Measurements from ENCODE around the gene DPH6. TPM values are rescaled to one million over a fixed set of nuclear protein-coding genes. Genes with fewer than 3 reads are reported as not detected.

Gene DPH6
- total and polyA plus RNA-seq, 4 donors, result 3.4 to 14.3 (median 10.4) TPM

GRCh38 chr15:35349916-35350315 is 196.0 kb downstream of the DPH6 start:
- Histone ChIP-seq H3K4me1 (ENCODE audit: control insufficient read depth in 4 of 4, insufficient read depth in 4 of 4, low read length in 3 of 4) (no peaks in the 10 kb centered on the region), H3K36me3 (ENCODE audit: control insufficient read depth in 4 of 4, insufficient read depth in 3 of 4, low read depth in 1 of 4, low read length in 3 of 4) (no peaks in the 10 kb centered on the region), H3K27me3 (ENCODE audit: control insufficient read depth in 4 of 4, insufficient read depth in 4 of 4, low read length in 3 of 4) (no peaks in the 10 kb centered on the region), H3K9ac (ENCODE audit: low read depth in 1 of 2, low read length in 2 of 2) (no peak overlapping the region), H3K27ac (ENCODE audit: low read depth in 1 of 2, low read length in 2 of 2) (no peak overlapping the region), H3K9me3 (ENCODE audit: control insufficient read depth in 4 of 4, low read length in 3 of 4) (no peaks in the 10 kb centered on the region), H3K4me3 (ENCODE audit: low read depth in 1 of 3, low read length in 3 of 3) (no peak overlapping the region)
- TF ChIP-seq CTCF (IDR thresholded peaks at IDR 0.05; ENCODE audit: low read depth, low read length, missing input control), result no peak
- TF ChIP-seq FOXA2 (IDR thresholded peaks at IDR 0.05), result no peak
- no peak for TF ChIP-seq JUND (IDR thresholded peaks at IDR 0.05)
- no peak for TF ChIP-seq NR2F2 (IDR thresholded peaks at IDR 0.05)
- DNase-seq (ENCODE audit: low spot score), result no peak
- 93% methylated on average over 3 of the region's 3 CpGs for WGBS

GRCh38 chr15:35330916-35331315 is 215.0 kb downstream of the DPH6 start:
- Histone ChIP-seq H3K4me1 (ENCODE audit: control insufficient read depth in 4 of 4, insufficient read depth in 4 of 4, low read length in 3 of 4) (no peaks in the 10 kb centered on the region), H3K27ac (ENCODE audit: low read depth in 1 of 2, low read length in 2 of 2) (no peak overlapping the region), H3K9ac (ENCODE audit: low read depth in 1 of 2, low read length in 2 of 2) (no peak overlapping the region), H3K4me3 (ENCODE audit: low read depth in 1 of 3, low read length in 3 of 3) (no peak overlapping the region), H3K27me3 (ENCODE audit: control insufficient read depth in 4 of 4, insufficient read depth in 4 of 4, low read length in 3 of 4) (no peaks in the 10 kb centered on the region), H3K36me3 (ENCODE audit: control insufficient read depth in 4 of 4, insufficient read depth in 3 of 4, low read depth in 1 of 4, low read length in 3 of 4) (no peaks in the 10 kb centered on the region), H3K9me3 (ENCODE audit: control insufficient read depth in 4 of 4, low read length in 3 of 4) (no peaks in the 10 kb centered on the region)
- no peak for DNase-seq (ENCODE audit: low spot score)
- TF ChIP-seq SP1 (IDR thresholded peaks at IDR 0.05), result no peak
- no peak for TF ChIP-seq MAX (IDR thresholded peaks at IDR 0.05)
- no peak for TF ChIP-seq YY1 (IDR thresholded peaks at IDR 0.05)
- no peak for TF ChIP-seq TAF1 (conservative IDR thresholded peaks at IDR 0.05)
- WGBS, result 77% methylated on average over 3 of the region's 3 CpGs

GRCh38 chr15:35330048-35330695 is 215.8 kb downstream of the DPH6 start:
- no peak overlapping the region for H3K4me3 ChIP-seq (ENCODE audit: low read depth in 1 of 3, low read length in 3 of 3)
- no peak overlapping the region for H3K27ac ChIP-seq (ENCODE audit: low read depth in 1 of 2, low read length in 2 of 2)
- DNase-seq (ENCODE audit: low spot score), result no peak
- WGBS, result 90% methylated on average over 6 of the region's 6 CpGs
- no peaks in the 10 kb centered on the region for H3K4me1 ChIP-seq (ENCODE audit: control insufficient read depth in 4 of 4, insufficient read depth in 4 of 4, low read length in 3 of 4)
- no peaks in the 10 kb centered on the region for H3K9me3 ChIP-seq (ENCODE audit: control insufficient read depth in 4 of 4, low read length in 3 of 4)
- TF ChIP-seq FOXA2 (IDR thresholded peaks at IDR 0.05), result no peak
- no peak for TF ChIP-seq RXRA (IDR thresholded peaks at IDR 0.05)
- TF ChIP-seq REST (IDR thresholded peaks at IDR 0.05), result no peak
- TF ChIP-seq TAF1 (conservative IDR thresholded peaks at IDR 0.05), result no peak
- no peak for TF ChIP-seq GABPA (IDR thresholded peaks at IDR 0.05 in 1 of 2, conservative IDR thresholded peaks at IDR 0.05 in 1 of 2)
- TF ChIP-seq HNF4A (conservative IDR thresholded peaks at IDR 0.05), result no peak
- no peak for TF ChIP-seq EGR1 (IDR thresholded peaks at IDR 0.05; ENCODE audit: low read depth in 2 of 2)
- TF ChIP-seq SP1 (IDR thresholded peaks at IDR 0.05), result no peak
- no peak for TF ChIP-seq ZBTB33 (IDR thresholded peaks at IDR 0.05)
- H3K9ac ChIP-seq (ENCODE audit: low read depth in 1 of 2, low read length in 2 of 2), result no peak overlapping the region
- no peaks in the 10 kb centered on the region for H3K36me3 ChIP-seq (ENCODE audit: control insufficient read depth in 4 of 4, insufficient read depth in 3 of 4, low read depth in 1 of 4, low read length in 3 of 4)
- no peaks in the 10 kb centered on the region for H3K27me3 ChIP-seq (ENCODE audit: control insufficient read depth in 4 of 4, insufficient read depth in 4 of 4, low read length in 3 of 4)
